Endothelial cell of umbilical vein (primary cell): ENCODE results near the gene CD300C. TPM values are rescaled to one million over a fixed set of nuclear protein-coding genes. Genes with fewer than 3 reads are reported as not detected.

Source experiments
- BruUV-seq: library from RNA; stranded (reverse); fragments of 400-500 nt; replicated peaks from 2 replicates; lab custom pipeline; 2021; lab: Mats Ljungman, UMichigan
- CTCF ChIA-PET: fragments of 300-600, 350-600 bp; sonication (Branson Sonifier 250); formaldehyde crosslinking; loops from one replicate; lab custom pipeline; 2021; ENCODE audit warnings: antibody characterized with exemption, inconsistent platforms; lab: Charles Lee
- POLR2A ChIA-PET: fragments of 300-600, 350-600 bp; sonication (Branson Sonifier 250); formaldehyde crosslinking; loops from one replicate; lab custom pipeline; 2021; ENCODE audit warnings: antibody characterized with exemption, inconsistent platforms; lab: Charles Lee
- DNase-seq: peaks from one replicate; pipeline ENCODE4 v3.0.0-alpha.2; 2011; ENCODE audit warnings: low read depth, low spot score
- FAIRE-seq: peaks from 2 replicates; lab custom pipeline; 2011; peaks lifted over from hg19 to GRCh38; lab: Jason Lieb, UNC
- H2AFZ ChIP-seq: 2 replicates; pipeline ENCODE4 v1.6.0; 2012; ENCODE audit warnings: low read depth, low read length, control low read depth, inconsistent platforms
- H3K27ac ChIP-seq: 2 replicates; pipeline ENCODE4 v1.5.1; 2011; ENCODE audit warnings: low read depth, mild to moderate bottlenecking, control low read depth, low read length, moderate library complexity; ENCODE audit not compliant: insufficient read depth
- H3K27me3 ChIP-seq, 2 experiments: 2 replicates each; pipeline versions ENCODE4 v1.6.0 to v1.6.1; 2011; ENCODE audit warnings: low read length in 2 of 2, mixed read lengths in 1 of 2; ENCODE audit not compliant: control insufficient read depth in 2 of 2, insufficient read depth in 2 of 2
- H3K36me3 ChIP-seq, 2 experiments: 2 replicates in 1 of 2; 3 replicates in 1 of 2; pipeline ENCODE4 v1.5.1; 2011; ENCODE audit warnings: low read length in 2 of 2, mild to moderate bottlenecking in 1 of 2, moderate library complexity in 1 of 2; ENCODE audit not compliant: control insufficient read depth in 2 of 2, insufficient read depth in 2 of 2; ENCODE audit errors: extremely low read depth in 1 of 2
- H3K4me1 ChIP-seq: 3 replicates; pipeline ENCODE4 v1.5.1; 2011; ENCODE audit warnings: mild to moderate bottlenecking, low read length; ENCODE audit not compliant: control insufficient read depth, insufficient read depth; ENCODE audit errors: extremely low read depth
- H3K4me2 ChIP-seq: 2 replicates; pipeline ENCODE4 v1.6.1; 2011; ENCODE audit warnings: low read length, control low read depth, mixed read lengths; ENCODE audit not compliant: insufficient read depth
- H3K4me3 ChIP-seq, 3 experiments: fragments of 200-600 bp in 1 of 3; sonication (generic), shearing (Covaris generic) in 1 of 3; replicated peaks in 1 of 3; 2 replicates each; pipeline ENCODE4 v1.5.1; 2011 to 2016; ENCODE audit warnings: control low read depth in 3 of 3, low read length in 3 of 3, mild to moderate bottlenecking in 2 of 3, inconsistent platforms in 1 of 3, low read depth in 1 of 3, moderate library complexity in 1 of 3; ENCODE audit not compliant: insufficient read depth in 1 of 3
- H3K79me2 ChIP-seq: 2 replicates; pipeline ENCODE4 v1.6.0; 2012; ENCODE audit warnings: low read length, inconsistent platforms; ENCODE audit not compliant: control insufficient read depth, insufficient read depth
- H3K9ac ChIP-seq: replicated peaks from 2 replicates; pipeline ENCODE3; 2011; ENCODE audit warnings: low read length, control low read depth; ENCODE audit not compliant: insufficient read depth; ENCODE audit errors: extremely low read depth
- H3K9me1 ChIP-seq: replicated peaks from 3 replicates; pipeline ENCODE4 v1.6.0; 2011; ENCODE audit warnings: mild to moderate bottlenecking, low read length; ENCODE audit not compliant: control insufficient read depth, insufficient read depth; ENCODE audit errors: extremely low read depth
- H3K9me3 ChIP-seq: replicated peaks from 2 replicates; pipeline ENCODE4 v1.5.1; 2012; ENCODE audit warnings: low read length, inconsistent platforms; ENCODE audit not compliant: control insufficient read depth, insufficient read depth
- H4K20me1 ChIP-seq: replicated peaks from 2 replicates; pipeline ENCODE3; 2011; ENCODE audit warnings: mild to moderate bottlenecking, low read length; ENCODE audit not compliant: control insufficient read depth, insufficient read depth; ENCODE audit errors: extremely low read depth
- CTCF ChIP-seq, 2 donors: IDR thresholded peaks; 1 replicate in 1 of 2; 2 replicates in 1 of 2; pipeline ENCODE4 v1.5.1; 2011; ENCODE audit warnings: low read length in 2 of 2, mild to moderate bottlenecking in 2 of 2, moderate library complexity in 2 of 2, control low read depth in 1 of 2, inconsistent platforms in 1 of 2, low read depth in 1 of 2; ENCODE audit not compliant: insufficient read depth in 1 of 2; ENCODE audit errors: extremely low read depth in 1 of 2
- EZH2 ChIP-seq: IDR thresholded peaks from 2 replicates; pipeline ENCODE4 v1.6.1; 2012; ENCODE audit warnings: borderline replicate concordance, low read depth, mild to moderate bottlenecking, moderate library complexity, low read length, inconsistent platforms; ENCODE audit not compliant: severe bottlenecking
- FOS ChIP-seq: IDR thresholded peaks from 2 replicates; pipeline ENCODE4 v1.6.1; 2011; ENCODE audit warnings: mild to moderate bottlenecking, low read length, moderate library complexity, borderline replicate concordance; ENCODE audit not compliant: insufficient read depth
- GATA2 ChIP-seq: IDR thresholded peaks from 2 replicates; pipeline ENCODE4 v1.7.0; 2011; ENCODE audit warnings: low read depth, mild to moderate bottlenecking, moderate library complexity, mixed read lengths, low read length; ENCODE audit not compliant: insufficient read length, insufficient read depth
- JUN ChIP-seq: IDR thresholded peaks from 2 replicates; pipeline ENCODE4 v1.6.1; 2011; ENCODE audit warnings: borderline replicate concordance, low read depth; ENCODE audit not compliant: insufficient read length, insufficient read depth
- MAX ChIP-seq: IDR thresholded peaks from 2 replicates; pipeline ENCODE4 v1.6.1; 2011; ENCODE audit not compliant: insufficient read depth, insufficient read length
- MYC ChIP-seq: IDR thresholded peaks from one replicate; pipeline ENCODE4 v1.6.1; 2011; ENCODE audit warnings: mild to moderate bottlenecking, low read depth, low read length
- POLR2A ChIP-seq: IDR thresholded peaks from 2 replicates; pipeline ENCODE4 v1.6.1; 2012; ENCODE audit warnings: low read depth, mild to moderate bottlenecking, control low read depth, low read length
- POLR2AphosphoS5 ChIP-seq: IDR thresholded peaks from 2 replicates; pipeline ENCODE4 v1.6.1; 2012; ENCODE audit warnings: low read depth, mild to moderate bottlenecking, control low read depth, low read length, moderate library complexity; ENCODE audit not compliant: insufficient read depth
- dilution Hi-C: fragments of 300-500 bp; cut with MboI; formaldehyde crosslinking; loops from one replicate; pipeline ENCODE4 v1.15.0; 2019; ENCODE audit warnings: low sequenced_read_pairs; ENCODE audit not compliant: extremely low pct_ligation_motif_present
- intact Hi-C: fragments of 100-400 bp; cut with micrococcal nuclease; formaldehyde crosslinking; loops from one replicate; pipeline ENCODE4 v1.10.0; 2022
- polyA plus RNA-seq, 4 experiments: library from polyadenylated mRNA; depleted of rRNA in 3 of 4; stranded (reverse) in 3 of 4; unstranded in 1 of 4; fragments of >200 nt; gene quantifications; 2 replicates each; pipeline versions ENCODE4 v1.2.1 to v1.2.3, GENCODE V29; 2011 to 2012; ENCODE audit warnings: missing spikeins in 1 of 4
- total RNA-seq: library from RNA; stranded (reverse); gene quantifications from 2 replicates; pipeline ENCODE4 v1.2.3, GENCODE V29; 2021

The CD300C gene
- total and polyA plus RNA-seq, 2 donors (not counting 3 experiments of a cell fraction or from before 2014, with no cell fraction given): not detected

- no peaks in the 10 kb centered on the region for H3K79me2 ChIP-seq
- H3K9me1 ChIP-seq: no peaks in the 10 kb centered on the region
- no peaks in the 10 kb centered on the region for H3K27me3 ChIP-seq
- CTCF ChIA-PET: no interaction called here
- POLR2A ChIA-PET: no interaction called here
- no peaks in the 10 kb centered on the region for H3K9me3 ChIP-seq
- H3K9ac ChIP-seq: no peak overlapping the region
- no peaks in the 10 kb centered on the region for H3K36me3 ChIP-seq
- TF ChIP-seq CTCF (IDR thresholded peaks at IDR 0.05; ENCODE audit: extremely low read depth in 1 of 2, insufficient read depth in 1 of 2, low read depth in 1 of 2, low read length in 2 of 2) (no peak), EZH2 (no peak), MYC (no peak), FOS (no peak), POLR2A (no peak), MAX (no peak), JUN (no peak), POLR2AphosphoS5 (no peak), GATA2 (no peak)
- intact Hi-C loops: no loop called here
- no peak for DNase-seq
- H2AFZ ChIP-seq: no peak overlapping the region
- dilution Hi-C loops: no loop called here
- H3K4me3 ChIP-seq: no peak overlapping the region
- H4K20me1 ChIP-seq: no peaks in the 10 kb centered on the region
- no peak overlapping the region for H3K4me2 ChIP-seq
- no peak for FAIRE-seq
- H3K27ac ChIP-seq: no peak overlapping the region
- BruUV-seq: no TSS peak
- H3K4me1 ChIP-seq: no peaks in the 10 kb centered on the region
These were observed 1.3 kb upstream of the CD300C start for GRCh38 chr17:74547264-74547663.
